MM.1S (cell line): ENCODE data around the gene TMEM9.

ENCODE experiments used
- DNase-seq: peaks from one replicate; pipeline ENCODE4 v3.0.0-alpha.2; 2015
- H2AFZ ChIP-seq: fragments of 300-600 bp; sonication (generic); 2 replicates; pipeline ENCODE4 v1.6.0; 2016; ENCODE audit warnings: antibody characterized with exemption, low read length
- H3F3A ChIP-seq: fragments of 300-600 bp; sonication (generic); 2 replicates; pipeline ENCODE4 v1.6.1; 2016; ENCODE audit warnings: mild to moderate bottlenecking, antibody characterized with exemption, low read length, moderate library complexity, mixed read lengths; ENCODE audit not compliant: insufficient read depth
- H3K27ac ChIP-seq: fragments of 300-600 bp; sonication (generic); 2 replicates; pipeline ENCODE4 v1.5.1; 2016; ENCODE audit warnings: mild to moderate bottlenecking, low read length
- H3K27me3 ChIP-seq: fragments of 300-600 bp; sonication (generic); replicated peaks from 2 replicates; pipeline ENCODE4 v1.6.0; 2016; ENCODE audit warnings: low read length; ENCODE audit not compliant: insufficient read depth
- H3K36me3 ChIP-seq: fragments of 300-600 bp; sonication (generic); replicated peaks from 2 replicates; pipeline ENCODE4 v1.6.1; 2016; ENCODE audit warnings: mild to moderate bottlenecking, low read length, mixed read lengths; ENCODE audit not compliant: insufficient read depth
- H3K4me1 ChIP-seq: fragments of 300-600 bp; sonication (generic); 2 replicates; pipeline ENCODE4 v1.6.1; 2016; ENCODE audit warnings: low read length, mixed read lengths
- H3K4me2 ChIP-seq: fragments of 300-600 bp; sonication (generic); 2 replicates; pipeline ENCODE4 v1.6.0; 2016; ENCODE audit warnings: low read depth, low read length
- H3K4me3 ChIP-seq: fragments of 300-600 bp; sonication (generic); 2 replicates; pipeline ENCODE4 v1.5.1; 2016; ENCODE audit warnings: low read length, mixed read lengths
- H3K79me2 ChIP-seq: fragments of 300-600 bp; sonication (generic); 2 replicates; pipeline ENCODE4 v1.6.1; 2016; ENCODE audit warnings: mixed run types, low read length, mixed read lengths
- H3K9ac ChIP-seq: fragments of 300-600 bp; sonication (generic); 2 replicates; pipeline ENCODE4 v1.6.1; 2016; ENCODE audit warnings: low read length, mixed read lengths
- H3K9me2 ChIP-seq: fragments of 300-600 bp; sonication (generic); replicated peaks from 2 replicates; pipeline ENCODE4 v1.6.1; 2016; ENCODE audit warnings: mild to moderate bottlenecking, low read length, mixed read lengths; ENCODE audit not compliant: insufficient read depth
- H3K9me3 ChIP-seq: fragments of 300-600 bp; sonication (generic); replicated peaks from 2 replicates; pipeline ENCODE4 v1.6.1; 2016; ENCODE audit warnings: mild to moderate bottlenecking, low read length, mixed read lengths; ENCODE audit not compliant: insufficient read depth
- H4K20me1 ChIP-seq: fragments of 300-600 bp; sonication (generic); 2 replicates; pipeline ENCODE4 v1.6.1; 2016; ENCODE audit warnings: mild to moderate bottlenecking, low read length, moderate library complexity, mixed read lengths; ENCODE audit not compliant: insufficient read depth
- EZH2 ChIP-seq: fragments of 300-600 bp; sonication (generic); optimal IDR thresholded peaks from 2 replicates; pipeline ENCODE3; 2017; ENCODE audit warnings: low read depth, mild to moderate bottlenecking, antibody characterized with exemption, low read length, mixed read lengths
- EZH2phosphoT487 ChIP-seq: fragments of 300-600 bp; sonication (generic); IDR thresholded peaks from 2 replicates; pipeline ENCODE4 v1.6.1; 2018; ENCODE audit warnings: antibody characterized with exemption, low read length
- TF ChIP-seq, protein P1 (sequence below): fragments of 300-600 bp; sonication (generic); IDR thresholded peaks from 2 replicates; pipeline ENCODE4 v1.5.1; 2016; ENCODE audit warnings: antibody characterized with exemption, low read length, mixed read lengths

TMEM9 gene

DNA sequence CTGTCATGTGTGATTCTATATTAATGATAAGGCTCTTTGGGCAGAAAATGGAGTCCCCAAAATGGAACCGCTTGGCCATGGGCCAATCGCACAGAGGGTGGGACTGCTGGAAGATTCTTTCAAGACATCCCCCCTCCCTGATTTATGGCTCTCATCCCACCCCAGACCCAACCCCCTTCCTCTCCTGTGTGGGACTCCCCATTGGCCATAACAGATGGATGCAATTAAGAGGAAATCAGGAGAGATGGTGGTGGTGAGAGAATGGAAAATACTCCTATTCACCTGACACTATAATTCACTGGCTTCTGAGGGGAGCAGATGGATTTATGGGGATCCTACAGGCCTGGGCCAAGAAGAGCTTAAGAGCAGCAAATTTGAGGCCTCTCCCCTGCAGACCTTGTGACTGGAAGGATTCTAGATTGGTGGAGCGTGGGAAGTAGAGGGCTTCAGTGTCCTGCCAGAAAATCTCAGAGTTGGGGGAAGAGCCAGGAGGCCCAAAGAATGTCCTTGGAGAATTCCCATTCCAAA lies 38.1 kb upstream of the TMEM9 start:
- Histone ChIP-seq H3K27ac (no peak overlapping the region), H2AFZ (no peak overlapping the region), H3K4me1 (no peaks in the 10 kb centered on the region), H3K9me3 (no peaks in the 10 kb centered on the region), H3K4me2 (no peak overlapping the region), H3F3A (no peaks in the 10 kb centered on the region), H3K27me3 (peaks cover 15% of the 10 kb centered on the region), H3K9ac (no peak overlapping the region), H3K79me2 (no peaks in the 10 kb centered on the region), H4K20me1 (no peaks in the 10 kb centered on the region), H3K36me3 (no peaks in the 10 kb centered on the region), H3K9me2 (no peaks in the 10 kb centered on the region), H3K4me3 (no peak overlapping the region)
- DNase-seq: no peak
- TF ChIP-seq, protein P1, sequence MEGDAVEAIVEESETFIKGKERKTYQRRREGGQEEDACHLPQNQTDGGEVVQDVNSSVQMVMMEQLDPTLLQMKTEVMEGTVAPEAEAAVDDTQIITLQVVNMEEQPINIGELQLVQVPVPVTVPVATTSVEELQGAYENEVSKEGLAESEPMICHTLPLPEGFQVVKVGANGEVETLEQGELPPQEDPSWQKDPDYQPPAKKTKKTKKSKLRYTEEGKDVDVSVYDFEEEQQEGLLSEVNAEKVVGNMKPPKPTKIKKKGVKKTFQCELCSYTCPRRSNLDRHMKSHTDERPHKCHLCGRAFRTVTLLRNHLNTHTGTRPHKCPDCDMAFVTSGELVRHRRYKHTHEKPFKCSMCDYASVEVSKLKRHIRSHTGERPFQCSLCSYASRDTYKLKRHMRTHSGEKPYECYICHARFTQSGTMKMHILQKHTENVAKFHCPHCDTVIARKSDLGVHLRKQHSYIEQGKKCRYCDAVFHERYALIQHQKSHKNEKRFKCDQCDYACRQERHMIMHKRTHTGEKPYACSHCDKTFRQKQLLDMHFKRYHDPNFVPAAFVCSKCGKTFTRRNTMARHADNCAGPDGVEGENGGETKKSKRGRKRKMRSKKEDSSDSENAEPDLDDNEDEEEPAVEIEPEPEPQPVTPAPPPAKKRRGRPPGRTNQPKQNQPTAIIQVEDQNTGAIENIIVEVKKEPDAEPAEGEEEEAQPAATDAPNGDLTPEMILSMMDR: no peak
- TF ChIP-seq EZH2 (no peak), EZH2phosphoT487 (no peak)

DNA sequence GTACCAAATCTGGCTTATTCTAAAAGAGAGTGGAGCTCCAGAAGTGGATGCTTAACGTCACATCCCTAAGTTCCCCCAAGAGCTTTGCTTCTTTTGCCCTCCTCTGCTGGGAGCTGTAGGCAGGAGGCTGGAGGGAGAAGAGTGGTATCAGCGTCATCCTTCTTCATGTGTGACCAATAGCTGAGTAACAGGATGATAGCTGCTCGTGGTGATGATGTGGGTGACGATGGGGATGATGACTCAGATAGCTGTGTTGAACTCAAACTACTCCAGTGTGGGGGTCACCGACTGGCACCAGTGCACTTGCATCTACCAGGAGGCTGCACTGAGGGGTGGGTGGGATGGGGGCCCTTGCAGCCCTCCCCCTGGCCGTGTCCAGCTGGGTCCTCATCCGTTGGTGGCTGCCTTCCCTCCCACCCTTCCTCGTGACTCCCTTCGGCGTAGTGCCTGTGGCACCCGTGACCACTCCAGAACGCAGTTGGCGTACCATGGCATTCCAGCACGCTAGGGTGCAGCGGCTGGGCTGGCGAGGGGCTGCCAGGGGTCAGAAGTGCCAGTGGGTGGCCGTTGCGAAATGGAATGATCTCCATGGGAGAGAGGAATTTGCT lies 37.5 kb upstream of the TMEM9 start:
- no peak for TF ChIP-seq EZH2phosphoT487
- TF ChIP-seq EZH2: no peak
- TF ChIP-seq, protein P1: no peak
- Histone ChIP-seq H4K20me1 (no peaks in the 10 kb centered on the region), H3K27me3 (peaks cover 15% of the 10 kb centered on the region), H3F3A (no peaks in the 10 kb centered on the region), H3K9me2 (no peaks in the 10 kb centered on the region), H3K9ac (no peak overlapping the region), H3K79me2 (no peaks in the 10 kb centered on the region), H3K4me3 (no peak overlapping the region), H3K4me2 (no peak overlapping the region), H3K9me3 (no peaks in the 10 kb centered on the region), H2AFZ (no peak overlapping the region), H3K27ac (no peak overlapping the region), H3K36me3 (no peaks in the 10 kb centered on the region), H3K4me1 (no peaks in the 10 kb centered on the region)
- no peak for DNase-seq

- H3K9ac ChIP-seq: no peak within 1 kb of the TSS
- no peaks in the 10 kb centered on the region for H3K36me3 ChIP-seq
- H2AFZ ChIP-seq: no peak within 1 kb of the TSS
- no peaks in the 10 kb centered on the region for H4K20me1 ChIP-seq
- no peaks in the 10 kb centered on the region for H3K79me2 ChIP-seq
- H3K27ac ChIP-seq: no peak within 1 kb of the TSS
- DNase-seq: no peak
- H3K4me2 ChIP-seq: no peak within 1 kb of the TSS
- TF ChIP-seq, protein P1: no peak
- TF ChIP-seq EZH2phosphoT487 (no peak), EZH2 (no peak)
- no peak within 1 kb of the TSS for H3K4me3 ChIP-seq
- H3K27me3 ChIP-seq: peaks cover 15% of the 10 kb centered on the region
- no peaks in the 10 kb centered on the region for H3K9me3 ChIP-seq
- H3F3A ChIP-seq: no peaks in the 10 kb centered on the region
- no peaks in the 10 kb centered on the region for H3K9me2 ChIP-seq
- no peaks in the 10 kb centered on the region for H3K4me1 ChIP-seq
These were observed 36.4 kb upstream of the TMEM9 start, which contains the start of gene IGFN1 for GRCh38 chr1:201190624-201191051. Gene IGFN1 (plus strand): TSS chr1:201190824. CDS start chr1:201193294, 2,470 bp downstream.
